ENCODE results near the gene PARD3. TPM values are rescaled to one million over a fixed set of nuclear protein-coding genes. Genes with fewer than 3 reads are reported as not detected.

PARD3 gene
- total RNA-seq, 3 donors from 2014 or later: 39.5 to 87.9 (median 47.0) TPM

- Histone ChIP-seq H3K4me3 (no peak overlapping the region), H3K4me1 (ENCODE audit: low read depth) (no peaks in the 10 kb centered on the region), H3K9me3 (no peaks in the 10 kb centered on the region), H3K36me3 (ENCODE audit: low read depth) (no peaks in the 10 kb centered on the region)
- DNase-seq (no peak), ATAC-seq (no peak)
- no peak for TF ChIP-seq CTCF (IDR thresholded peaks at IDR 0.05)
- intact Hi-C loops (cut with DNase I, micrococcal nuclease): no loop called here
These were observed 703.9 kb downstream of the PARD3 start for GRCh38 chr10:34111179-34111578.

- no peaks in the 10 kb centered on the region for H3K9me3 ChIP-seq
- no peaks in the 10 kb centered on the region for H3K36me3 ChIP-seq (ENCODE audit: low read depth)
- TF ChIP-seq CTCF (IDR thresholded peaks at IDR 0.05): no peak
- DNase-seq (no peak), ATAC-seq (no peak)
- intact Hi-C loops (cut with DNase I, micrococcal nuclease): no loop called here
- no peak overlapping the region for H3K4me3 ChIP-seq
- H3K4me1 ChIP-seq (ENCODE audit: low read depth): no peaks in the 10 kb centered on the region
These were observed 705.0 kb downstream of the PARD3 start for GRCh38 chr10:34109952-34110702.

GRCh38 chr10:34109495-34109894, 705.6 kb downstream of the PARD3 start:
- Histone ChIP-seq H3K9me3 (no peaks in the 10 kb centered on the region), H3K36me3 (ENCODE audit: low read depth) (no peaks in the 10 kb centered on the region), H3K4me1 (ENCODE audit: low read depth) (no peaks in the 10 kb centered on the region), H3K4me3 (no peak overlapping the region)
- intact Hi-C loops (cut with DNase I, micrococcal nuclease): no loop called here
- TF ChIP-seq CTCF (IDR thresholded peaks at IDR 0.05): no peak
- ATAC-seq (no peak), DNase-seq (no peak)

GRCh38 chr10:34107626-34108516, 707.2 kb downstream of the PARD3 start:
- intact Hi-C loops (cut with DNase I, micrococcal nuclease): no loop called here
- Histone ChIP-seq H3K4me3 (no peak overlapping the region), H3K9me3 (no peaks in the 10 kb centered on the region), H3K36me3 (ENCODE audit: low read depth) (no peaks in the 10 kb centered on the region), H3K4me1 (ENCODE audit: low read depth) (no peaks in the 10 kb centered on the region)
- no peak for ATAC-seq
- TF ChIP-seq CTCF (IDR thresholded peaks at IDR 0.05): no peak
- no peak for DNase-seq

GRCh38 chr10:34106356-34106885, 708.7 kb downstream of the PARD3 start:
- no peak for ATAC-seq
- no peak for TF ChIP-seq CTCF (IDR thresholded peaks at IDR 0.05)
- intact Hi-C loops (cut with DNase I, micrococcal nuclease): no loop called here
- Histone ChIP-seq H3K4me1 (ENCODE audit: low read depth) (no peaks in the 10 kb centered on the region), H3K9me3 (no peaks in the 10 kb centered on the region), H3K4me3 (no peak overlapping the region), H3K36me3 (ENCODE audit: low read depth) (no peaks in the 10 kb centered on the region)
- DNase-seq: no peak
